ENCODE data around the gene CFTR.

Gene CFTR

DNA sequence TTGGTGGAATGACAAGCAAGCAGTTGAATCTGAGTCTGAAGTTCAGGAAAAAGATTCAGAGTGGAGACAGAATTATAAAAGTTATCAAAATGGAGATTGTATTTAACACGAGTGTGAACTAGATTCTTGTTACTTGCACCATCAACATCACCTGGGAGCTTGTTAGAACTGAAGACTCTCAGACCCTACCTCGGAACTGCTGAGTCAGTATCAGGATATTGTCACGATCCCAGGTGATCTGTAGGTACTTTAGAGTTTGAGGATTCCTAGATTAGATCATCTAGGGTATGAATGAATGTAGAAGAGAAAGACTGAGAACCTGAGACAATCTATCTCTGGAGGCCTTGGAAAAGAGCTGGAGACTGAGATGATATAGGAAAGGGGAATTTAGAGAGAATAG lies 199.3 kb downstream of the CFTR start:
- TF ChIP-seq, protein P1, sequence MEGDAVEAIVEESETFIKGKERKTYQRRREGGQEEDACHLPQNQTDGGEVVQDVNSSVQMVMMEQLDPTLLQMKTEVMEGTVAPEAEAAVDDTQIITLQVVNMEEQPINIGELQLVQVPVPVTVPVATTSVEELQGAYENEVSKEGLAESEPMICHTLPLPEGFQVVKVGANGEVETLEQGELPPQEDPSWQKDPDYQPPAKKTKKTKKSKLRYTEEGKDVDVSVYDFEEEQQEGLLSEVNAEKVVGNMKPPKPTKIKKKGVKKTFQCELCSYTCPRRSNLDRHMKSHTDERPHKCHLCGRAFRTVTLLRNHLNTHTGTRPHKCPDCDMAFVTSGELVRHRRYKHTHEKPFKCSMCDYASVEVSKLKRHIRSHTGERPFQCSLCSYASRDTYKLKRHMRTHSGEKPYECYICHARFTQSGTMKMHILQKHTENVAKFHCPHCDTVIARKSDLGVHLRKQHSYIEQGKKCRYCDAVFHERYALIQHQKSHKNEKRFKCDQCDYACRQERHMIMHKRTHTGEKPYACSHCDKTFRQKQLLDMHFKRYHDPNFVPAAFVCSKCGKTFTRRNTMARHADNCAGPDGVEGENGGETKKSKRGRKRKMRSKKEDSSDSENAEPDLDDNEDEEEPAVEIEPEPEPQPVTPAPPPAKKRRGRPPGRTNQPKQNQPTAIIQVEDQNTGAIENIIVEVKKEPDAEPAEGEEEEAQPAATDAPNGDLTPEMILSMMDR (IDR thresholded peaks at IDR 0.05; ENCODE audit: extremely low read depth, missing control alignments): no peak
- DNase-seq (ENCODE audit: low spot score): no peak

DNA sequence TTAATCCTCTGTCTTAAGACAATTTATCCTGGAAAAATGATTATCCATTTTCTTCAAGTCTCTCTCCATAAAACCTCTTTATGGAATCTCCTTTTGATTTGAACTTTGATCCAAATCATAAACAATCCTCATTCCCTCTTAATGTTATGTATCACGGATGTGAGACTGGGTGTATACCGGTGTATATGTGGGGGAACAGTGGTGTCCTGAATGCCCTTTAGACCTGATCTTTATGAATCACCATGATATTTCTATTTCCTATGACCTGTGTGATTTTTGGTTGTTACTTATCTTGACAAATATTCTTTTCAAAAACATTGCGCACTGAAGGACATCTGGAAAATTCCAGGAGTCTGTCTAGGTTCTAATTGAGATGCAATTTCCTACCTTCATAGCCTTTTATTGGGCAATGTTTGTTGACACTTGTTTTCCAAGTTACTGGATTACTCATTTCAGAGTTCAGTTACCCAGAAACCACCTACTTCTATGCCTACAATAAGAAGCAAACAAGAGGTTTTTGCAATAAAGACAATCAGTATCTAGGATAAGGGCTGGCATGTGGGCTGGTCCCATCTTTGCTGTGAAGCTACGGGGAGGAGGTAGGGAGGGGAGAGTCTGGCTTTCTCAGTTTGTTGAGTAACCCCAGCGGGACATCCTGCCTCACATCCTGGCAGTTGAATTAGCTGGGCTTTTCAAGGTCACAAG lies 203.0 kb downstream of the CFTR start:
- no peak for DNase-seq (ENCODE audit: low spot score)
- TF ChIP-seq, protein P1 (IDR thresholded peaks at IDR 0.05; ENCODE audit: extremely low read depth, missing control alignments): no peak

DNA sequence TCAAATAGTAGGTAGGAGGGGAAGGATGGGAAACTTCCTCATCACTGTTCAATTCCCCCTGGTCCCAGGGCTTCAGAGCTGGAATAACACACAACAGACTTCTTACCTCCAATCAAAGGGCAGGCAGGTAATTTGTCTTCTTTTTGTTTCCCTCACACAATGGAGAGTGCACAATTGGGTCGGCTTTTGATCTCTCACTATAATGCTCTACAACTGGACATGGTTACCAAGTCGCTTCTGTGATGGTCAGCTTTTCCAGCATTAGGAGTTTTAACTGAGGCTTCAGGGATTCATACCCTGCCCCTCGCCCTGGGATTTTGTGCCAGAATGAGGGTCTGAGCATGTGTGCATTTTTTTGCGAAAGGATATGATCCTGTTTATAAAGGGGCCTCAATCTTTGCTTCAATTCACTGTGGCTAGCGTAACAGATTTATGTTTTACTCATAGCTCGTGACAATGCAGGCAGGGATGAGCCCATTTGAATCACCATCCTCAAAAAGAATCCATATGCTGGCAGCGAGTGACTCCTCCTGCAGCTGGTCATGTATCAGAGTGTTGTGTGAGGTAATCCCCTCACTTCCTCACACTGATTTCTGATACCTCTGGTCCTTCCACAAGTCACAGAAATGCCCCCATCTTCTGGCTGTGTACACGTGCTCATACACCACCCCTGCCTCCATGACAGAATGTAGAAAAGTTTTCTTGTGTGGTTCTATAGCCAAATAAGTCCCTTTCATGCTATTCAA lies 203.8 kb downstream of the CFTR start:
- DNase-seq (ENCODE audit: low spot score): no peak
- TF ChIP-seq, protein P1 (IDR thresholded peaks at IDR 0.05; ENCODE audit: extremely low read depth, missing control alignments): no peak

DNA sequence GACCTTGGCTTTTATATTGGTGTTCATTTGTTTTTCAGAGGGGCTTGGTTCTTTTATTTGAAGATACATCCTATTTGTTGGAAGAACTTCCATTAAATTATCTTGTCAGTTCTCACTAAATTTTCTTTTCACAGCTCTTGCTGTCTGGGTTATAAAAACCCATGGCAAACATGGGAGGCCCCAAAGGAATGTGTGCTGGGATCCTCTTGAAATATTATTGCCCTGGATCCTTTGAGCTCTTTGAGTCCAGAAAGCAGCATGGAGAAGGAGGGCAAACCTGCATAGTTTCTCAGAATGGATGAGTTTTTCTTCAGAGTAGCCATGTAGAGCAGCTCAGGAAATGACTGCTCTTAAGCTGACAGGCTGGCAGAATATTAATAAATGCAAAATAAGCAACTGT lies 206.0 kb downstream of the CFTR start:
- TF ChIP-seq, protein P1 (IDR thresholded peaks at IDR 0.05; ENCODE audit: extremely low read depth, missing control alignments): no peak
- no peak for DNase-seq (ENCODE audit: low spot score)

DNA sequence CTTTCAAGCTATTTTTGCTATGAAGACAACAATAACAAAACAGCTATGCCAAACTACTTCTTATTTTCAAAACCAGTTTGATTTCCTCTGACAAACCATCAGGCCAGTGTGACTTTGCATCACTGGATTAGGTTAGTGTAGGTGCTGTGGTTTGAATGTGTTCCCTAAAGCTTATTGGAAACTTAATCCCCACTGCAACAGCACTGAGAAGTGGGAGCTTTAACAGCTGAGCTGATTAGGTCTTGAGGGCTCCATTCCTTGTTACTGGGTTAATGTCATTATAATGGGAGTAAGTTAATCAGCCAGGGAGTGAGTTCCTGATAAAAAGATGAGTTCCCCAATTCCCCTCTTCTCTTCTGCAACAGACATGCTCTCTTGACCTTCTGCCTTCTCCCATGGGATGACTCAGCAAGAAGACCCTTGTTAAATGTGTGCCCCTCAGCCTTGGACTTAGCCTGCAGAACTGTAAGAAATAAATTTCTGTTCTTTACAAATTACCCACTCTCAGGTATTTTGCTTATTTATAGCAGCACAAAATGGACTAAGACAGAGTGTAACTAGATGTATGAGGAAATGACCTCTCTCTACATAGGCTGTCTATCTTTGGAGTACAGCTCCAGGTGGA lies 206.6 kb downstream of the CFTR start:
- TF ChIP-seq, protein P1 (IDR thresholded peaks at IDR 0.05; ENCODE audit: extremely low read depth, missing control alignments): no peak
- DNase-seq (ENCODE audit: low spot score): no peak

DNA sequence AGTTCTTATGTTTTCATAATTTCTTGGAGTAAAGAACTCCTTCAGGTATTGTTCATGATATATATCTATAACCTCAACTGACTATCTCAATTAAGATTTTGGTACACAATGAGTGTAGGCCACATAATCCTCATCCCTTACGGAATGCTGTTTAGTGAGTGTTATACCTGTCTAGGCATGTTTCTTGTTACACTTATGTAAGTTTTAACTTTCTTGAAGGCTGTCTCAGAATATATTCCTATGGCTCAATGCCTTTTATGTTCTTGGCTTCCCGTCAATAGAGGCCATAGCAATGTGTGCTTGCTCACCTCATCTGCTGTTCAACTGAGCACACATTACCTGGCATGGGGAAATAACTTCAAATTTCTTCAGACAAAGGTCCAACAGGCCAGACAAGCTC lies 208.3 kb downstream of the CFTR start:
- no peak for DNase-seq (ENCODE audit: low spot score)
- TF ChIP-seq, protein P1 (IDR thresholded peaks at IDR 0.05; ENCODE audit: extremely low read depth, missing control alignments): no peak

DNA sequence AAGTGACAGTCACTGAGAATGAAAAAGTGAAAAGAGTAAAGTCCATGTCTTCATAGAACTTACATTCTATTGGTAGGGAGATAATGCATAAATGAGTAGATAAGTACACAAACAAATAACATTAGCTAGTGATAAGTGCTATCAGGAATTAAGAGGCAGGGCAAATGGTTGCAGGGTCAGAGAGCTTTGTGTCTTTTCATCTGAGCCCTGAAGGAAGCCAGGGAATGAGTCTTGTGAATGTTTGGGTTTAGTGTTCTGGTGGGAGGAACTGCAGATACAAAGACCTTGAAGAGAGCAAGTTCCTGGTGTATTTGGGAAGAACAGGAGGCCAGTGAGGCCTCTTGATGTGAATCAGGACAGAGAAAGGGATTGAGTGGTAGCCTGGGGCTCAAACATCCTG lies 209.6 kb downstream of the CFTR start:
- TF ChIP-seq, protein P1 (IDR thresholded peaks at IDR 0.05; ENCODE audit: extremely low read depth, missing control alignments): no peak
- no peak for DNase-seq (ENCODE audit: low spot score)
